Stimulated activated CD4-positive, alpha-beta T cell treated with anti-CD3 and anti-CD28 coated beads, Interleukin-2, amount 100 ng/mL, for 4 hours (primary cell): Measurements from ENCODE around the gene LRAT.
"Not testable (repeated sequence)": the region's sequence is repeated elsewhere in the genome, so short reads cannot be mapped to it uniquely, and the experiment has no call there.

ENCODE experiments used
- DNase-seq: peaks from one replicate; pipeline ENCODE4 v3.0.0-alpha.2; 2020; ENCODE audit warnings: low read depth

Gene LRAT

GRCh38 chr4:154743683-154744340 lies at the start of gene LRAT:
Gene LRAT (plus strand): TSS chr4:154744000. CDS start chr4:154744327, 327 bp downstream.
- peak; percentile 3 for DNase-seq

DNA sequence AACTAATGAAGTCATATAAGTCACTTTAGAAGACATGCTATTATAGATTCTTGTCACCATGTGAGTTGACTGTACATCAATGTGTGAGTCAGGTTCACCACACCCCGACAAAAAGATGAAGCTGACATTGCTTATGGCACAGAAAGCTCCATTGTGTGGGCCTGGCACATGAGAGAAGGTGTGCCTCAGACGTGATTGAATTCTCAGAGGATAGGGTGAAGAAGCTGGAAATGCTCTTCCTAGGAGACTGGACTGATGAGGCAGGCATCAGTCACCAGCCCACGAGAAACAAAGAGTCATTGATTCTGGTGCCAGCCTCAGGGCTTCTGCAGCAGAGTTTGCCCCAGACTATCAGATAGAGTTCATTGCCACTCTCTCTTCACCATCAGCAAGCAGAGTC lies 35.9 kb upstream of the LRAT start:
- no peak for DNase-seq

DNA sequence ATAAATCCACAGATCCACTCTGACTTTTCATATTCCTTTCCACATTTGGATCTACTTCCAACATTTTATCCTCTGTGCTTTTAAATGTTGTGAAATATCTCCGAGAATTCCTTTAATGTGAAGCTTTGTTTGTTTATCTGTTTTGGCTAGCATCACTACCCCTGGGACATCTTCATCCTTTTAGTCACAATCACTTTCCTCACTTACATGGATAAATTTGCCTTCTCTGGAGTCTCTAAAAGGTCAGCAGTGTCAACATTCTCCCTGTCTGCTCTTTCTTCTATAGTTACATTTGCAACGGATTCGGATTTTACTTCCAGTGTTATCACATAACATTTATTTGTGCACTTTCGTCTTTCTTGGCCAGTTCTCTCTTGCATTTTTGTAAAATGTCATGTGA lies 34.2 kb upstream of the LRAT start:
- DNase-seq = no peak

GRCh38 chr4:154711522-154711921 lies 32.3 kb upstream of the LRAT start:
- no peak for DNase-seq

GRCh38 chr4:154714339-154715040 lies 29.3 kb upstream of the LRAT start:
- DNase-seq = no peak

DNA sequence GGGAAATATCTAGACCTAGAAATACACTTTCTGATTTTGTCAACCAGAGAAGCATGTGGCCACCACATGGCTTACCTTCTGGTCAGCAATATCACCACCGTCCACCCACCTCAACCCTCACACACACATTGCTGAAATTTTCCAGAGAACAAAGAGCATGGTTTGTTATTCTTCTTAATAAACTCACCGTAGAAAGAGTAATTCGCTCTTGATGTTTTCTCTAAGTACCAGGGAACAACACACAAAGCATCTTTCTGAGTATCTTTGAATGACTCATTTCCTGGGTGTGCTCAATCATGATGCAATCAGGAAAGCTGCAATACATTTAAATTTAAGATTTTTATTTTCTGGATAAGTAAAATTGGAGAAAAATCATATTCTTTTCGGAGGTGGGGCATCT lies 24.7 kb upstream of the LRAT start:
- DNase-seq = no peak

- no peak for DNase-seq
Observed at GRCh38 chr4:154720123-154720522, 23.7 kb upstream of the LRAT start.

DNA sequence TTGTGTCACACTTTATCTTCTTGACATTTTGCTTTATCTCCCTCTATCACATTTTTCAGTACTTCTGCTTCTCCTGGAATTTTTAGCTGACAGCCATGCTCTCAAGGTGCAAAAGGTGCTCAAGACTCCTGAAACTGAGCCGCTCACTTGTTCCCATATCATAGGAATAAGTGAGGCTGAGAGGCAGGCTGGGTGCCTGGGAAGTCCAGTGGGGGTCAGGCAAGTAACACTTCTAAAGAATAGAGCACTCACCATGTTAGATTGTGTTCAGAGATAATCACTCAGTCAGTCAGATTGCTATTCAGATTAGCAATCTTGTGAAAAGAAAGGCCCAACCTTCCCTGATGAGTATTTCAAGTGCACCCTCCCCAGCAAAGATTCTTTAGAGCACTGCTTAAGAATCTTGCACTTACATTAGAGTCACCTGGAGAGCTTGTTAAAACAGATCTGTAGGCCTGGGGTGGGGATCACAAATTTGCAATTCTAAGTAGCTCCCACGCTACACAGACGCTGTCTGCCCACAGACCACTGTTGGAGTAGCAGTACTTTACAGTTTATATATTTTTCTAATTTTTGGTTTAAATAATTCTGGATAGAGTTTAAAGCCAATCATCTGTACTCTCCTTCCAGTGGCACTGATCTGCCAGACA lies 23.1 kb upstream of the LRAT start:
- no peak for DNase-seq

DNA sequence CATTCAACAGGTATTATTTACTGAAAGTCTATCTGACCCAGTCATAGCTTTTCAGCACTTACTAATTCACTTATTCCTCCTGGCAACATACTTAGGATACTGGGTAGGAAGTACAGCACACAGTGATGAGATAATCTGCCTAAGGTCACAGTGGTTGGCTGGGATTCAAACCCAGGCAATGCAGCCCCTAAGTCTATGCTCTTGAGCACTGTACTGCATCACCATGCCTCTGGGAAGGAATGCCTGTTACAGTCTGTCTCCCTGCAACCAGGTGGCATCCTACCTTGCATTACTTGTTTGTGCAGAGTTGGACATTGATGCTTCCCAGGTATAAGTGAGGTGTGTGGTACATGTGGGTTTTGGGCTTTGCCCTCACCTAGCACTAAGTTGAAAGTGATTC lies 21.5 kb upstream of the LRAT start:
- no peak for DNase-seq

GRCh38 chr4:154723601-154724000 lies 20.2 kb upstream of the LRAT start:
- not testable (repeated sequence) for DNase-seq

DNA sequence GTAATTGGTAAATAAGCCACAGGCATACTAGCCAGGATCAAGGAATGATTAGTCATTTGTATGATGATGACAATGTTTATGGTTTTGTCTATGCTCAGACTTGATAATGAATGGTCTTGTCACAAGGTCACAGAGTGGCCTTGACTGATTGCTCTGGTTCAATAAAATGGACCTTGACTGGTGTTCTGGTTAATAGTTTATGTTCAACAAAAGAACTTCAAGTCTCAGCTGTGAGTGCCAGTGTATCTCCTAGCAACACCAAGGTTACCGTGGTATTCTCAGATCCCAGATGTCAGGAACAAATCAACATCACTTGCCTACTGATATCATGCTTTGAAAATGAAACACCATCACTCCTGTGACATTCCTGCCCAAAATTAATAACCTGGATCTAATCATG lies 16.3 kb upstream of the LRAT start:
- no peak for DNase-seq

GRCh38 chr4:154731756-154732155 lies 12.0 kb upstream of the LRAT start:
- DNase-seq = no peak

DNA sequence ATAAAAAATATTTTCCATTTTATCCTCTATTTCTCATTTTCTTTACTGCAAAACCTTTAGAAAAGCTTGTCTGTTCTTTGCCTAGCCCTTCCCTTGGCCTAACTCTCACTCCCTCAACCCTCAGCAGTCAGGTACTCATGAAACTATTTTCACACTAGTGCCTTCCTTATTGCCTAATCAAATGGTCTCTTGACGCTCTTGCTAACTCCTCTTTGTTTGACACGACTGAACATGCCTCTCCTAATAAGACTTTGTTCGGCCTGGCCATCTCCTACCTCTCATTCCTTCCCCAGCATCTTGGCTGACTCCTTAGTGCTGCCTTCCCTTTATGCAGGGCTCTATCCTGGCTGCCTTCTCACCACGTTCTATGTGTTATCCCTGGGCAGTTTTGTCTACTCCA lies 11.1 kb upstream of the LRAT start:
- DNase-seq = no peak

- DNase-seq = no peak
Observed at GRCh38 chr4:154736770-154737169, 7.0 kb upstream of the LRAT start.

DNA sequence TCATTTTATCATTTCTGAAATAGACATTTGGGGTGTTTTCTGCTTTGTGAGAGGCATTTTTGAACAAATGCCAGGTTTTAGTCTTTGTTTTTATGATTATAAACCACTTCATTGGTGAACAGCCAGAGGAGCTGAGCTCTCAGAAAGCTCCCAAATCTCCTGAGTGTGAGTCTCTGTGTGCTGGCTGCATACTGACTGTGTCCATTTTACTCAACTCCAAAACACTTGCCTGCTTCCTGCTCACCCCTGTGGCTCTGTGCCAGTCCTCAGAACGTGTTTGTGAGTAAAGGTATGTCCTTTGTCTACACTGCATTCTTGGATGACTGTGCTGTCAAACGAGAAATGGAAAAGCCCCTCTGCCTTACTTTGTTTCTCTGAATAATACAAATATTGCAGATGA lies 5.4 kb upstream of the LRAT start:
- DNase-seq = no peak

DNA sequence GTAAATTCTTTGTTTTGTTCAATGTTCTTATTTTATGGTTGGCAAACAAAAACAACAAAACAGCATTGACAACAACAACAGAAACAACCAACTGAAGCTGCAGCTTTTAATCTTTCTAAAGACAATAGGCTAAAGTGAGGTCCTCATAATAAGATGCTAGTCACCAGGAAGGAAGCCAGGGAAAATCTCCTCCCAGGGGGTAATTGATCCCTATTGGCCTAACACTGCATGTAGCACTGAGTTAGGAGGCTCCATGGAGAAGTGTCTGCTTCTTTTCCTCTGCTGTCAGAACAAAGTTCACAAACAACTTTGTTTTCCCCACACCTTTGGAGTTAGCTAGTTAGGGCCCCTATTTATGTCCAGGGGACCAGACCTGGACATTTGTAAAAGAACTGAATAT lies 4.7 kb upstream of the LRAT start:
- no peak for DNase-seq

DNA sequence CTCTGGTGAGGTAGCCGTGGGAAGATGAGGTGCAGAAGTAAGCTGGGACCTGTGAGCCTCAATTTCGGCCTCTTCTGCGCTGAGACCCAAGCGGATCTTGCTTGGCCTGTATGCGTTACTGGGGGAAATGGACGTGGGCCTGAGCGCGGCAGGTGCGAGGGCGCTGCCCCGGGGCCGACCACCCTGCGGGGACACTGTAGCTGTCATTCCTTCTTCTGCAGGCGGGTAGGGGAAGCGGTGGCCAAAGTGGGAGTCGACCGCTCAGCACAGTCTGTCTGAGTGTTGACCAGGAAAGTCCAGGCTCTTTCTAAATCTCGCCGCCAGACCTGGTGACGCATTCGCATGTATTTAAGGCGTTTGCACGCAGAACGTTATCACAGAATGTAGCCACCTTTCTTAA lies 3.3 kb upstream of the LRAT start:
- no peak for DNase-seq

- DNase-seq = no peak
Observed at GRCh38 chr4:154741131-154741665, 2.6 kb upstream of the LRAT start.

GRCh38 chr4:154741922-154742850 lies 1.6 kb upstream of the LRAT start:
- no peak for DNase-seq

DNA sequence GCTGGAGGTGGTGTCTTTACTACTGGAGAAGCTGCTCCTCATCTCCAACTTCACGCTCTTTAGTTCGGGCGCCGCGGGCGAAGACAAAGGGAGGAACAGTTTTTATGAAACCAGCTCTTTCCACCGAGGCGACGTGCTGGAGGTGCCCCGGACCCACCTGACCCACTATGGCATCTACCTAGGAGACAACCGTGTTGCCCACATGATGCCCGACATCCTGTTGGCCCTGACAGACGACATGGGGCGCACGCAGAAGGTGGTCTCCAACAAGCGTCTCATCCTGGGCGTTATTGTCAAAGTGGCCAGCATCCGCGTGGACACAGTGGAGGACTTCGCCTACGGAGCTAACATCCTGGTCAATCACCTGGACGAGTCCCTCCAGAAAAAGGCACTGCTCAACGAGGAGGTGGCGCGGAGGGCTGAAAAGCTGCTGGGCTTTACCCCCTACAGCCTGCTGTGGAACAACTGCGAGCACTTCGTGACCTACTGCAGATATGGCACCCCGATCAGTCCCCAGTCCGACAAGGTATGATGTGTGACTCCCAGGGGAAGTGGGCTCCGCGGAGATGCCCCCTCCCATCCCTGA lies 634 bp downstream of the LRAT start:
- no peak for DNase-seq

- DNase-seq = no peak
Observed at GRCh38 chr4:154757713-154758112, 13.9 kb downstream of the LRAT start.

DNA sequence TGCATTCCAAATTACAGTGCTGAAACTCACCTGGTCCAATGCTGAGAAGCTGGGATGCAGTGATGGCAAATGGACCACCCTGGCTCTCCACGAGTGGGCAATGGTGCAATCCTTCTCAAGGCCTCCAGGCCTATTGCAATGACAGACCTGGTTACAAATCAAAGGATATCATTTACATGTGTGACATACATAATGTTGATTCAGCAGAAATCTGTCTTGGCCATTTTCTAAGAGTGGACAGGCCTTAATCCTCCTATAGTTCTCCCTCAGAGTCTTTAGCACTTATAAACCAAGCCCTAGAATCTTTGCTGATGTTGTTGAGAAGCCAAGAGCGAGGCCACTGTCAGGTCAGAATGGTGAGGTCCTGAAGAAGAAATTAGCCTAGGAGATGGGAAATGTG lies 17.1 kb downstream of the LRAT start:
- no peak for DNase-seq
